Bone marrow (tissue), 2 donors: ENCODE measurements around the gene CASTOR1.

ENCODE experiments used
- DNase-seq, 2 donors: peaks; one replicate each; lab custom pipeline; 2025; lab: John Stamatoyannopoulos, UW

CASTOR1 gene

GRCh38 chr22:30263883-30264282, 25.4 kb downstream of the CASTOR1 start:
- DNase-seq = no peak

DNA sequence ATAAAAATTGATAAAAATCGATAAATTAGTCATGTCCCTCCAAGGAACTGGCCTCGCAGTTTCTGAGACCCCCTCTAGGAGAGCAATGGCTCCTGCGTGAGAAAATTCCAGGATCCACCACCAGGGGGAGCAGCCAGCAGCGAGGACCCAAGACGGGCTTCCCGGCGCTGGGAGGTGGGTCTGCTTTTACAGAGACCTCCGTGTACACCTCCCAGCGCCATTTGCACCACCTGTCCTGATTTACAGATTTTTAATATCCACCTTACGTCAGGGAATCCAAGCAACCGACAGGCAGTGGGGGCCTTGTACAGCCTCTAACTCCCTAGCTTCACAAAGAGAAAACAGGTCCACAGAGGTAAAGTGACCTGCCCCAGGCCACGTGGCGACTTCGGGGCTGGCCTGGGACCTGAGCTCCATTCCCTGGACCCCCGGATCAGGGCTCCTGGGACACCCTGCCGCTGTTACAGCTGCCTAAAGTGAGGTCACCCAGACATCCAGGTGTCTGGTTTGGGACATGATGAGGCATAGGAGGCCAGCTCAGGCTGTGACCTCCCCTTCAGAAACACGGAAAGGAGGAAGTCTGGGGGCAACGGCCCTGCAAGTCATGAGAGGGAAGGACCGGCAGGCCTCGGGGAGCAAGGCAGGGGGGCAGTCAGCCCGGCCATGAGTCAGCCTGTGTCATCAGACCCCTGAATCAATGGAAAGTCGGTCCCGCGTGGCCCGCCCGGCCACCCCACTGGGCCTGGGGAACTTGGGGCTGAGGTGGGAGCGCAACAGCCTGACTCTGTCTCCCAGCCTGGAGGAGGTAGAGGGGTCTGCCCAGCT, 26.2 kb downstream of the CASTOR1 start:
- peak; percentile 90 to 92 for DNase-seq

GRCh38 chr22:30262112-30262511, 27.2 kb downstream of the CASTOR1 start:
- DNase-seq = no peak

- peak in 1 of 2 donors; percentile 23 for DNase-seq
Measured at GRCh38 chr22:30261134-30261533, 28.2 kb downstream of the CASTOR1 start.

- no peak for DNase-seq
Measured at GRCh38 chr22:30260682-30261081, 28.6 kb downstream of the CASTOR1 start.

- no peak for DNase-seq
Measured at GRCh38 chr22:30260276-30260675, 29.0 kb downstream of the CASTOR1 start.

- DNase-seq = no peak
Measured at GRCh38 chr22:30254314-30254713, 35.0 kb downstream of the CASTOR1 start.

- DNase-seq = no peak
Measured at GRCh38 chr22:30253205-30253852, 36.0 kb downstream of the CASTOR1 start.

DNA sequence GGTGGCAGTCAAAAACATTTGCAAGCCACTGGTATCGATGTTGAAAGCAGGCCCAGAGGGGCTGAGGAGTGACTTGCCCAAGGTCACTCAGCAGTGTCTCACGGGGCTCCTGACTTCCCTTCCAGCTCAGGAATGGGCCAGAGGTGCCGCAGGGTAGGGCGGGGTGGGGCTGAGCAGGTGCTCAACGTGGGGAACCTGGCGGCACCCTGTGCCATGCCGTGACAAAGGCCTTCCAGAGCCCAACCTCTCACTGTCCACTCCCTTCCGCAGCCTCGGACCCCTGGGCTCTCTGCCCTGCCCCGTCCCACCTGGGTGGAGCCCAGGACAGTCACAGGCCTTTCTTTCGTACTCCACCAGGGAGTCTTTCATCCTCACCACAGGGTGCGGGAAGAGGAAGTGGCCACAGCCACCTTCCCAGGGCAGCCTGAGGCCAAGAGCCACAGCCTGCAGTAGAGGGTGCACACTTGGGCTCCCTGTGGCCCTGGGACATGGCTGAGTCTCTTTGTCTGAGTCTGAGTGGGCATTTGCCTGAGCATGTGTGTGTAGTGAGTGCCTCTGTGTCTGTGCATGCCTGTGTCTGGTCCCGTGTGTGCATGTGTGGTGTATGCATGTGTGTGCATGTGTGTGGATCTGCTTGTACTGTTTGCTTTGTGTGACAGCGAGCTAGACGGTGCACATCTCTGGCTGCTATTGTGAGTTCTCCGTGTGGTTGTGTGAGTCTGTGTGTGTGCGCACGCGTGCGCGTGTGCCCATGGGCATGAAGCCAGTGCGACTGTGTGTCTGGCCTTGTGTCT, 36.7 kb downstream of the CASTOR1 start:
- no peak for DNase-seq

GRCh38 chr22:30251711-30252110, 37.6 kb downstream of the CASTOR1 start:
- DNase-seq = no peak

DNA sequence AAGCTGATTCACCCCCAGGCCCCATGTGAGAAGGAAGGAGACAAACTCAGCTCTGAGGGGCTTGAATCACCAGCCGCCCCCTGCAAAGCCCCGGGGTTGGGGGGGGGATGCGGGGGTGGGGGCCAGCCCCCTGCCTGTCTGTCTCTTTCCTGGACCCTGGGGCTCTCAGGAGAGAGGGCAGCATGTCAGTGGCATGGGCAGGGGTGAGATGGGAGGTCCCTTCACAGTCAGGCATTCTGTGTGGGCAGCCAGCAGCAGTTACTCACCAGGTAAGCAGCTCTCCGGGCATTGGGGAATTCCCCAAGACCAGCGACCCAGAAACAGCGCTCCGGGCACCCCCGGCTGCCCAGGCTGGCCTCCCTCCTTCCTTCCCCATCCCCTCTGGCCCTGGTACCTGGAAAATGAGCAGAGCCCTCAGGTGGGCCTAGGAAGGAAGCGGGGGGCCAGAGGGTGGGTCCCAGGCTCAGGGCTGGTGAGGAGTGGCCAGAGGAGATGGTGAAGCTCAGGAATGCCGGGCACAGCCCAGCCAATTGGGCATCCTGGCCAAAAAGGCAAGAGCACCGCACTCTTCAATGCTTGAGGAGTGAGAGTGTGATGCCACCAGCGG, 38.5 kb downstream of the CASTOR1 start:
- DNase-seq = no peak

GRCh38 chr22:30250039-30250565, 39.2 kb downstream of the CASTOR1 start:
- no peak for DNase-seq

DNA sequence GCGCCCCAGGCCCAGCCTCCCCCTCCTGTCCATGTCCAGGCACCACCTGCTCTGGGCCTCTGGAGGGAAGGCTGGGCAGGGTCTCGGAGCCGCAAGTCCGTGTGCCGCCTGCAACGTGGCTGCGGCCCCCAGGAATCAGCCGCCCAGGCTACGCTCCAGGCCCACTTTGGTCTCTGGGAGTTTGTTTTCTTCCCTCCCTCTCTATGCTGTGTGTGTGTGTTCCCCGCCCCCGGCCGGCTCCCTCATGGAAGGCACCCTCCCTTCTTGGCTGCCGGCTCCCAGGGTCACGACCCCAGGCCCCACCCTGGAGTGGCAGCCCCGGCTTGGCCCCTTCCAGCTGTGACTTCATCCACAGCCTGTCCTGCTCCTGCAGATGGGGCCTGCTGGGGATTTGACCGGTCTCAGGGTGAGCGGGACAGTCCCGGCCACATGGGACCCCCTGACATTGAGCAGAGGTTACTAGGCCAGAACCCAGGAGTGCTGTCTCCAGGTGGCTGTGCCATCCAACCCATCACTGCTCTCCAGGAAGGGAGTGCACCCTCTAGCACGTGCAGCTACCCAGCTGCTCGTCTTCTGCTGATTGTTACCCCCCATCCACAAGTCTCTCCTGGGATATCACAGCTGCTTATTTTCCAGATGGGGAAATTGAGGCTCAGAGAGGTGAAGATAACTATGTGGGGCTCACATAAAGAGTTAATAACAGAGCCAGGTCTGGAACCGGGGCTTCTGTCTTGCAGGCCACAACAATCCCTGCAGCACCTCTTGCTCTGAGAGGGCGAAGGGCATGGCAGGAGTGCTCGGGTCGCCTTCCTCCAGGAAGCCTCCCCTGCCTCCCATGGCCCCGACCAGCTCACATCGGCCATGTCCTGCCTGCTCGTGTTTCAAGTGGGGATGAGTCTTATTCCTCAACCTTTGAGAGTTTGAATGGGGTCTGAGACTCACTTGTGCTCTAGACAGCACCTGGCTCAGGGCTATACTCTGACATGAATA, 40.0 kb downstream of the CASTOR1 start:
- no peak for DNase-seq

- no peak for DNase-seq
Measured at GRCh38 chr22:30248484-30248883, 40.8 kb downstream of the CASTOR1 start.

GRCh38 chr22:30247974-30248373, 41.3 kb downstream of the CASTOR1 start:
- no peak for DNase-seq

DNA sequence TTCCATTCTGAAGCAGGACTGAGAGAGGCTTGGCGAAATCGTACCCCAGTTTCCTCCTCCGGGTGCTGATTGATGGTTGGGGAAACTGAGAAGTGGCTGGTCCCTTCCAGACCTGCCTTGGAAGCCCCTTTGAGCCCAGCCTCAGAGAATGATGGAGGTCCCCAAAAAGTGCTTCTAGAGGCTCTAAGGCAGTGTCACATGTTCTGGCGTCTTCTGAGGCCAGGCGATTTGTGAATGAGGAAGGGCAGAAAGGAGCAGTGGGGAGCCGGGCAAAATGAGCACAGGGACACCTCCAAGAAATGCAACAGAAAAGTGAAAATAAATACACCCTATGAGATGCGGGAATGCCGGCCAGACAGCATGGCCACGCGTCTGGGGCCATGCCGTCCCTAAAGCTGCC, 41.7 kb downstream of the CASTOR1 start:
- no peak for DNase-seq

GRCh38 chr22:30246814-30247376, 42.4 kb downstream of the CASTOR1 start:
- DNase-seq = no peak

GRCh38 chr22:30245985-30246813, 43.1 kb downstream of the CASTOR1 start, which contains the start of gene LIF:
Gene LIF (minus strand): TSS chr22:30246759. CDS start chr22:30246695, 64 bp downstream.
- DNase-seq = peak in 1 of 2 donors; percentile 20
